Neural progenitor cell (in vitro differentiated cells): ENCODE data around the gene FRMPD1.

Experiments
- EZH2 ChIP-seq: fragments of 200-600 bp; sonication (generic); IDR thresholded peaks from 2 replicates; pipeline ENCODE4 v1.6.1; 2017; ENCODE audit warnings: antibody characterized with exemption, mild to moderate bottlenecking, moderate library complexity
- TF ChIP-seq, protein P1 (sequence below): fragments of 200-600 bp; sonication (generic); IDR thresholded peaks from 2 replicates; pipeline ENCODE4 v1.5.1; 2017; ENCODE audit warnings: antibody characterized with exemption, mild to moderate bottlenecking

DNA sequence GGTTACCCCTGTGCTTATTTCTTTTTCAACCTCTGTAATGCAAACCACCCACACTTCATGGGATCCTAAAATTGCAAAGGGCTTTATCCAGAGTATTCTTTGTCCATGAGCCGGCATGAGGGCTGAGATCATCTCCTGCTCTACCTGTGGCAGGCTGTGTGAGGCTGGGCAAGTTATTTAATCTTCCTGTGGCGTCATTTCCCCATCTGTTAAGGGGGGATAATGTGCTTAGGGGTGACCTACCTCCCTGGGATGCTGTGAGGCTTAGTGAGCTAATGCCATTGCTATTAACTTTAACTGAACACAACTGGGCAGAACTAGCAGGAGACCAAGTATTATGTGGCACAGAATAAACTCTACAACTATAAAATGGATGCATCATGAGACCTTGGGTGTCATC is 17.0 kb downstream of the FRMPD1 start:
- TF ChIP-seq, protein P1, sequence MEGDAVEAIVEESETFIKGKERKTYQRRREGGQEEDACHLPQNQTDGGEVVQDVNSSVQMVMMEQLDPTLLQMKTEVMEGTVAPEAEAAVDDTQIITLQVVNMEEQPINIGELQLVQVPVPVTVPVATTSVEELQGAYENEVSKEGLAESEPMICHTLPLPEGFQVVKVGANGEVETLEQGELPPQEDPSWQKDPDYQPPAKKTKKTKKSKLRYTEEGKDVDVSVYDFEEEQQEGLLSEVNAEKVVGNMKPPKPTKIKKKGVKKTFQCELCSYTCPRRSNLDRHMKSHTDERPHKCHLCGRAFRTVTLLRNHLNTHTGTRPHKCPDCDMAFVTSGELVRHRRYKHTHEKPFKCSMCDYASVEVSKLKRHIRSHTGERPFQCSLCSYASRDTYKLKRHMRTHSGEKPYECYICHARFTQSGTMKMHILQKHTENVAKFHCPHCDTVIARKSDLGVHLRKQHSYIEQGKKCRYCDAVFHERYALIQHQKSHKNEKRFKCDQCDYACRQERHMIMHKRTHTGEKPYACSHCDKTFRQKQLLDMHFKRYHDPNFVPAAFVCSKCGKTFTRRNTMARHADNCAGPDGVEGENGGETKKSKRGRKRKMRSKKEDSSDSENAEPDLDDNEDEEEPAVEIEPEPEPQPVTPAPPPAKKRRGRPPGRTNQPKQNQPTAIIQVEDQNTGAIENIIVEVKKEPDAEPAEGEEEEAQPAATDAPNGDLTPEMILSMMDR: no peak
- no peak for TF ChIP-seq EZH2
